ENCODE results near the gene LIPE.

DNA sequence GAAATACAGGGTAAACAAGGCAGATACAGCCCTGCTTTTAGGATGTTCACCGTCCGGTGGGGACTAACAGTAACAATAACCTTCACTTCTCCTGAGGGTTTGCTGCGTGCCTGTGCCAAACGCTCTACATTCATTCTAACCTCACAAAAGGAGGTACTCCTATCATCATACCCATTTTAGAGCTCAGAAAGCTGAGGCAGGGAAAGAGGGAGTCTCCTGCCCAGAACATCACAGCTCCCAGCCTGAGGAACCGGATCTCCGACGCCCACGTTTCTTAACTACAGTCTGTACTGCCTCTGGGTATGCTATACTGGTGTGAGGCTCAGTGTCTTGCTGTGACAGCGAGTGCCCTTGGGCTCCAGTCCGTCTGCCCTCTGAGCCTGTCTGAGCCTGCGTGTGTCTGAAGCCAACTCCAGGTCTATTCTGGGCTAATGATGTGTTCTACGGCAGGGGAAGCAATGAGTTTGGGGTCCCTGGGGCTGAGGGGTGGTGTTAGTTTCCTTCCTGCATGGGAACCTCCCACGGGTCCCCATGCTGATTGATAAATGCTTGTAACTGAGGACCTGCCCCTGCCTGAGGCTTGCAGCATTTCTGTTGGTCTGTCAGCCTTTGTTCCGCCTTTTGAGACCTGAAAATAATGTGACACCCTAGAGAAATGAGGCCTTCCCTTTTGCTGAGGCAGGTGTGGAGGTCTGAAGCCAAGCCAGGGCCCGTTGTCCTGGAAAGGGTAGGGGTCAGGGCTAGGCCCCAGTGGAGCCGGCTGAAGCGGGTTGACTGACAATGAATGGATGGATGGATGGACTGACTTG lies 4.9 kb downstream of the LIPE start:
- TF ChIP-seq CTCF (IDR thresholded peaks at IDR 0.05) (no peak), POLR2A (IDR thresholded peaks at IDR 0.05) (no peak)

Measured in thyroid gland (tissue), 4 donors.